ENCODE results near the gene SEPTIN1. TPM values are rescaled to one million over a fixed set of nuclear protein-coding genes. Genes with fewer than 3 reads are reported as not detected.

The SEPTIN1 gene
- total and polyA plus RNA-seq, 2 experiments from 2014 or later, result 0.21 to 3.9 TPM

DNA sequence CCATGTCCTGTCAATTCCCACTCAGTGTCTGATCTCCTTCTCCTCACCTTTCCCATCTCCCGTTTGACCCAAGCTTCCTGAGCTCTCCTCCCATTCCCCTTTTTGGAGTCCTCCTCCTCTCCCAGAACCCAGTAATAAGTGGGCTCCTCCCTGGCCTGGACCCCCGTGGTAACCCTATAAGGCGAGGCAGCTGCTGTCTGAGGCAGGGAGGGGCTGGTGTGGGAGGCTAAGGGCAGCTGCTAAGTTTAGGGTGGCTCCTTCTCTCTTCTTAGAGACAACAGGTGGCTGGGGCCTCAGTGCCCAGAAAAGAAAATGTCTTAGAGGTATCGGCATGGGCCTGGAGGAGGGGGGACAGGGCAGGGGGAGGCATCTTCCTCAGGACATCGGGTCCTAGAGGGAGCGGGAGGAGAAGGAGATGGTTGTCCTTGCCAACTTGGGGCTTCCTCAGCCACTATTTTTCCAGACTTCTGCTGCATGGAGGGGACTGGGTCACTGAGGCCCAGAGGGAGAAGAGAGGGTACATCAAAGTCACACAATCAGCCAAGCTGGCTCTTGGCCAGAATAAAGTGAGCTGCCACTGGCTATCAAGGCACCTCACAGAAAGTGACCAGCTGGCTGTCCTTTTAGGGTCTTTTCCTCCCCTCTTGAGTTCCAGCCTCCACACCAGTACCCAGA lies 10.2 kb downstream of the SEPTIN1 start:
- Mint-ChIP-seq H3K4me3 (peak overlapping the region; percentile 74), H3K36me3 (ENCODE audit: low read depth) (no peaks in the 10 kb centered on the region; the same call in 2 of the 3 replicates), H3K4me1 (peaks cover 41% of the 10 kb centered on the region), H3K27ac (no peak overlapping the region), H3K27me3 (ENCODE audit: insufficient read depth, low read depth, poor library complexity) (peaks cover 29% of the 10 kb centered on the region), H3K9me3 (no peaks in the 10 kb centered on the region)
- no peak for DNase-seq (ENCODE audit: low spot score)
- Histone ChIP-seq H3K27me3 (ENCODE audit: insufficient read depth) (no peaks in the 10 kb centered on the region), H3F3A (replicated peaks; ENCODE audit: low read depth) (peaks cover 8% of the 10 kb centered on the region), H3K27ac (ENCODE audit: low read depth) (no peak overlapping the region), H3K4me2 (0 out of 2 replicates have a peak overlapping the region, but pooled peaks have one; percentile 66), H3K9me2 (ENCODE audit: insufficient read depth) (no peaks in the 10 kb centered on the region), H3K36me3 (ENCODE audit: insufficient read depth) (no peaks in the 10 kb centered on the region), H3K4me3 (no peak overlapping the region), H3K4me1 (ENCODE audit: insufficient read depth) (peaks cover 19% of the 10 kb centered on the region), H4K20me1 (replicated peaks; ENCODE audit: insufficient read depth) (peaks cover 1% of the 10 kb centered on the region; the same call in 1 of the 2 replicates), H3K79me2 (replicated peaks; ENCODE audit: insufficient read depth) (peaks cover 20% of the 10 kb centered on the region), H2AFZ (no peak overlapping the region)
- ATAC-seq, result no peak
- TF ChIP-seq NANOG (IDR thresholded peaks at IDR 0.05; ENCODE audit: borderline replicate concordance), result no peak
- no peak for TF ChIP-seq ZNF331 (CRISPR knock-in tag; IDR thresholded peaks at IDR 0.05; ENCODE audit: low read depth)
- no peak for TF ChIP-seq ZNF114 (CRISPR knock-in tag; IDR thresholded peaks at IDR 0.05)
- no peak for TF ChIP-seq POLR2AphosphoS5 (IDR thresholded peaks at IDR 0.05; ENCODE audit: low read depth)
- TF ChIP-seq, protein P1, sequence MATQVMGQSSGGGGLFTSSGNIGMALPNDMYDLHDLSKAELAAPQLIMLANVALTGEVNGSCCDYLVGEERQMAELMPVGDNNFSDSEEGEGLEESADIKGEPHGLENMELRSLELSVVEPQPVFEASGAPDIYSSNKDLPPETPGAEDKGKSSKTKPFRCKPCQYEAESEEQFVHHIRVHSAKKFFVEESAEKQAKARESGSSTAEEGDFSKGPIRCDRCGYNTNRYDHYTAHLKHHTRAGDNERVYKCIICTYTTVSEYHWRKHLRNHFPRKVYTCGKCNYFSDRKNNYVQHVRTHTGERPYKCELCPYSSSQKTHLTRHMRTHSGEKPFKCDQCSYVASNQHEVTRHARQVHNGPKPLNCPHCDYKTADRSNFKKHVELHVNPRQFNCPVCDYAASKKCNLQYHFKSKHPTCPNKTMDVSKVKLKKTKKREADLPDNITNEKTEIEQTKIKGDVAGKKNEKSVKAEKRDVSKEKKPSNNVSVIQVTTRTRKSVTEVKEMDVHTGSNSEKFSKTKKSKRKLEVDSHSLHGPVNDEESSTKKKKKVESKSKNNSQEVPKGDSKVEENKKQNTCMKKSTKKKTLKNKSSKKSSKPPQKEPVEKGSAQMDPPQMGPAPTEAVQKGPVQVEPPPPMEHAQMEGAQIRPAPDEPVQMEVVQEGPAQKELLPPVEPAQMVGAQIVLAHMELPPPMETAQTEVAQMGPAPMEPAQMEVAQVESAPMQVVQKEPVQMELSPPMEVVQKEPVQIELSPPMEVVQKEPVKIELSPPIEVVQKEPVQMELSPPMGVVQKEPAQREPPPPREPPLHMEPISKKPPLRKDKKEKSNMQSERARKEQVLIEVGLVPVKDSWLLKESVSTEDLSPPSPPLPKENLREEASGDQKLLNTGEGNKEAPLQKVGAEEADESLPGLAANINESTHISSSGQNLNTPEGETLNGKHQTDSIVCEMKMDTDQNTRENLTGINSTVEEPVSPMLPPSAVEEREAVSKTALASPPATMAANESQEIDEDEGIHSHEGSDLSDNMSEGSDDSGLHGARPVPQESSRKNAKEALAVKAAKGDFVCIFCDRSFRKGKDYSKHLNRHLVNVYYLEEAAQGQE (IDR thresholded peaks at IDR 0.05; ENCODE audit: unreplicated experiment), result no peak

DNA sequence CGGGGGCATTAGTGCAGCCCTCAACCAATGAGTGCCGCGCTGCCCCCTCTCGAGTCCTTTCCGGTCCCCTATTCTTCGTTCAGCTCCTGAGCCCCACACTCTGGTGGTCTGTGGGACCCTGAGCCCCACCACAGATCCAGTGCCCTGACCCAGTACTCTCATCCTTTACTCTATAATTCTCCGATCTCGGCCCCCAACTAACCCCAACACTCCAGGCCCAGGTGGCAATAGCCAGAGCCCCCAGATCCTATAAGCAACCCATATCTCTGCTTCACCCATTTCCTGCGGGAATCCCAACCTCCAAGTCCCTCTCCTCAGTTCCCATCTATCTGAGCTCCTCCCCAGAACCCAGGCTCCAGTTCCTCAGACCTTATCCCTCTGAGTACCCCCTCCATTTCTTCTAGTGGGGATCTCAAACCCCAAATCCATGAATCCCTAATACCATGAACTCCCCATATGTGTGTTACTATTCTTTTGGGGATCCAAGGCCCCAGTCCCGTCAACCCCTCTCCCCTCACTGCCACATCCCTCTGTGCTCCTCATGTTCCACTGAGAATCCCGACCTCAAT lies 11.0 kb downstream of the SEPTIN1 start:
- Histone ChIP-seq H3K27me3 (ENCODE audit: insufficient read depth) (no peaks in the 10 kb centered on the region), H3K36me3 (ENCODE audit: insufficient read depth) (no peaks in the 10 kb centered on the region), H2AFZ (no peak overlapping the region), H3K79me2 (replicated peaks; ENCODE audit: insufficient read depth) (peaks cover 28% of the 10 kb centered on the region), H3K4me1 (ENCODE audit: insufficient read depth) (peaks cover 11% of the 10 kb centered on the region), H3K9me2 (ENCODE audit: insufficient read depth) (no peaks in the 10 kb centered on the region), H4K20me1 (replicated peaks; ENCODE audit: insufficient read depth) (peaks cover 6% of the 10 kb centered on the region; the same call in 1 of the 2 replicates), H3F3A (replicated peaks; ENCODE audit: low read depth) (peaks cover under 1% of the 10 kb centered on the region; the same call in 1 of the 2 replicates), H3K4me2 (peak overlapping the region; percentile 66), H3K27ac (ENCODE audit: low read depth) (no peak overlapping the region), H3K4me3 (peak overlapping the region; percentile 39)
- Mint-ChIP-seq H3K27me3 (ENCODE audit: insufficient read depth, low read depth, poor library complexity) (peaks cover 21% of the 10 kb centered on the region), H3K4me3 (peak overlapping the region; percentile 74), H3K36me3 (ENCODE audit: low read depth) (peaks cover 3% of the 10 kb centered on the region; the same call in 2 of the 3 replicates), H3K27ac (peak overlapping the region; percentile 79), H3K4me1 (peaks cover 40% of the 10 kb centered on the region), H3K9me3 (no peaks in the 10 kb centered on the region)
- DNase-seq (ENCODE audit: low spot score) (peak; percentile 27), ATAC-seq (no peak)
- TF ChIP-seq EZH2 (IDR thresholded peaks at IDR 0.05; ENCODE audit: low read depth, unreplicated experiment), result no peak
- no peak for TF ChIP-seq EZH2phosphoT487 (IDR thresholded peaks at IDR 0.05; ENCODE audit: unreplicated experiment)
- TF ChIP-seq, protein P2, sequence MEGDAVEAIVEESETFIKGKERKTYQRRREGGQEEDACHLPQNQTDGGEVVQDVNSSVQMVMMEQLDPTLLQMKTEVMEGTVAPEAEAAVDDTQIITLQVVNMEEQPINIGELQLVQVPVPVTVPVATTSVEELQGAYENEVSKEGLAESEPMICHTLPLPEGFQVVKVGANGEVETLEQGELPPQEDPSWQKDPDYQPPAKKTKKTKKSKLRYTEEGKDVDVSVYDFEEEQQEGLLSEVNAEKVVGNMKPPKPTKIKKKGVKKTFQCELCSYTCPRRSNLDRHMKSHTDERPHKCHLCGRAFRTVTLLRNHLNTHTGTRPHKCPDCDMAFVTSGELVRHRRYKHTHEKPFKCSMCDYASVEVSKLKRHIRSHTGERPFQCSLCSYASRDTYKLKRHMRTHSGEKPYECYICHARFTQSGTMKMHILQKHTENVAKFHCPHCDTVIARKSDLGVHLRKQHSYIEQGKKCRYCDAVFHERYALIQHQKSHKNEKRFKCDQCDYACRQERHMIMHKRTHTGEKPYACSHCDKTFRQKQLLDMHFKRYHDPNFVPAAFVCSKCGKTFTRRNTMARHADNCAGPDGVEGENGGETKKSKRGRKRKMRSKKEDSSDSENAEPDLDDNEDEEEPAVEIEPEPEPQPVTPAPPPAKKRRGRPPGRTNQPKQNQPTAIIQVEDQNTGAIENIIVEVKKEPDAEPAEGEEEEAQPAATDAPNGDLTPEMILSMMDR (conservative IDR thresholded peaks at IDR 0.05; ENCODE audit: low read depth in 2 of 2), result no peak
- no peak for TF ChIP-seq NANOG (IDR thresholded peaks at IDR 0.05; ENCODE audit: borderline replicate concordance)
- no peak for TF ChIP-seq STAT1 (IDR thresholded peaks at IDR 0.05; ENCODE audit: unreplicated experiment)
- no peak for TF ChIP-seq ZNF331 (CRISPR knock-in tag; IDR thresholded peaks at IDR 0.05; ENCODE audit: low read depth)
- TF ChIP-seq POLR2AphosphoS5 (IDR thresholded peaks at IDR 0.05; ENCODE audit: low read depth), result no peak
- TF ChIP-seq, protein P3, sequence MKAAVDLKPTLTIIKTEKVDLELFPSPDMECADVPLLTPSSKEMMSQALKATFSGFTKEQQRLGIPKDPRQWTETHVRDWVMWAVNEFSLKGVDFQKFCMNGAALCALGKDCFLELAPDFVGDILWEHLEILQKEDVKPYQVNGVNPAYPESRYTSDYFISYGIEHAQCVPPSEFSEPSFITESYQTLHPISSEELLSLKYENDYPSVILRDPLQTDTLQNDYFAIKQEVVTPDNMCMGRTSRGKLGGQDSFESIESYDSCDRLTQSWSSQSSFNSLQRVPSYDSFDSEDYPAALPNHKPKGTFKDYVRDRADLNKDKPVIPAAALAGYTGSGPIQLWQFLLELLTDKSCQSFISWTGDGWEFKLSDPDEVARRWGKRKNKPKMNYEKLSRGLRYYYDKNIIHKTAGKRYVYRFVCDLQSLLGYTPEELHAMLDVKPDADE (IDR thresholded peaks at IDR 0.05), result no peak
- no peak for TF ChIP-seq JUNB (IDR thresholded peaks at IDR 0.05; ENCODE audit: unreplicated experiment)
- TF ChIP-seq ZNF114 (CRISPR knock-in tag; IDR thresholded peaks at IDR 0.05), result no peak
